ENCODE data around the gene TACC2. TPM values are rescaled to one million over a fixed set of nuclear protein-coding genes. Genes with fewer than 3 reads are reported as not detected.

Gene TACC2
- total RNA-seq, 1 donor from 2014 or later, result 56.6 TPM

GRCh38 chr10:122185643-122186042 is 196.7 kb downstream of the TACC2 start:
- no peaks in the 10 kb centered on the region for H3K36me3 Mint-ChIP-seq (ENCODE audit: low read depth)

GRCh38 chr10:122186816-122187810 is 198.2 kb downstream of the TACC2 start:
- H3K27me3 Mint-ChIP-seq (ENCODE audit: low read depth), result no peaks in the 10 kb centered on the region
- DNase-seq (ENCODE audit: low spot score), result no peak

More at GRCh38 chr10:122185643-122186042, 196.7 kb downstream of the TACC2 start:
- TF ChIP-seq CTCF (IDR thresholded peaks at IDR 0.05), result no peak
- Mint-ChIP-seq H3K4me1 (ENCODE audit: low read depth) (peaks cover 46% of the 10 kb centered on the region), H3K9me3 (ENCODE audit: low read depth) (no peaks in the 10 kb centered on the region), H3K4me3 (ENCODE audit: unreplicated experiment) (no peak overlapping the region), H3K27me3 (ENCODE audit: low read depth) (no peaks in the 10 kb centered on the region), H3K27ac (ENCODE audit: unreplicated experiment) (no peak overlapping the region)
- no peak for DNase-seq (ENCODE audit: low spot score)

GRCh38 chr10:122188706-122189105 is 199.7 kb downstream of the TACC2 start:
- no peaks in the 10 kb centered on the region for H3K36me3 Mint-ChIP-seq (ENCODE audit: low read depth)
- no peak for DNase-seq (ENCODE audit: low spot score)
- H3K27ac Mint-ChIP-seq (ENCODE audit: unreplicated experiment), result no peak overlapping the region
- H3K4me3 Mint-ChIP-seq (ENCODE audit: unreplicated experiment), result no peak overlapping the region
- no peaks in the 10 kb centered on the region for H3K27me3 Mint-ChIP-seq (ENCODE audit: low read depth)
- H3K9me3 Mint-ChIP-seq (ENCODE audit: low read depth), result no peaks in the 10 kb centered on the region
- H3K4me1 Mint-ChIP-seq (ENCODE audit: low read depth), result peaks cover 21% of the 10 kb centered on the region
- TF ChIP-seq CTCF (IDR thresholded peaks at IDR 0.05), result no peak

More at GRCh38 chr10:122186816-122187810, 198.2 kb downstream of the TACC2 start:
- H3K27ac Mint-ChIP-seq (ENCODE audit: unreplicated experiment), result no peak overlapping the region
- H3K36me3 Mint-ChIP-seq (ENCODE audit: low read depth), result no peaks in the 10 kb centered on the region
- H3K9me3 Mint-ChIP-seq (ENCODE audit: low read depth), result no peaks in the 10 kb centered on the region
- TF ChIP-seq CTCF (IDR thresholded peaks at IDR 0.05), result no peak
- H3K4me3 Mint-ChIP-seq (ENCODE audit: unreplicated experiment), result no peak overlapping the region
- peaks cover 34% of the 10 kb centered on the region for H3K4me1 Mint-ChIP-seq (ENCODE audit: low read depth)

GRCh38 chr10:122189185-122189584 is 200.2 kb downstream of the TACC2 start:
- no peak for DNase-seq (ENCODE audit: low spot score)
- Mint-ChIP-seq H3K9me3 (ENCODE audit: low read depth) (no peaks in the 10 kb centered on the region), H3K4me3 (ENCODE audit: unreplicated experiment) (no peak overlapping the region), H3K36me3 (ENCODE audit: low read depth) (no peaks in the 10 kb centered on the region), H3K4me1 (ENCODE audit: low read depth) (peaks cover 18% of the 10 kb centered on the region), H3K27me3 (ENCODE audit: low read depth) (no peaks in the 10 kb centered on the region), H3K27ac (ENCODE audit: unreplicated experiment) (no peak overlapping the region)
- TF ChIP-seq CTCF (IDR thresholded peaks at IDR 0.05), result no peak

GRCh38 chr10:122190176-122190943 is 201.4 kb downstream of the TACC2 start:
- Mint-ChIP-seq H3K27ac (ENCODE audit: unreplicated experiment) (no peak overlapping the region), H3K9me3 (ENCODE audit: low read depth) (no peaks in the 10 kb centered on the region), H3K4me3 (ENCODE audit: unreplicated experiment) (no peak overlapping the region), H3K27me3 (ENCODE audit: low read depth) (no peaks in the 10 kb centered on the region), H3K4me1 (ENCODE audit: low read depth) (peaks cover 18% of the 10 kb centered on the region), H3K36me3 (ENCODE audit: low read depth) (peaks cover 2% of the 10 kb centered on the region)
- no peak for DNase-seq (ENCODE audit: low spot score)
- TF ChIP-seq CTCF (IDR thresholded peaks at IDR 0.05), result no peak

All from chondrocyte (in vitro differentiated cells).